GM06990 (cell line): ENCODE results near the gene EML2.

Experiments
- DNase-seq: peaks from one replicate; pipeline ENCODE4 v3.0.0-alpha.2; 2011; ENCODE audit not compliant: insufficient read length; ENCODE audit errors: extremely low read depth
- H3K27me3 ChIP-seq: replicated peaks from 2 replicates; pipeline ENCODE4 v1.6.0; 2011; ENCODE audit warnings: low read length; ENCODE audit not compliant: control insufficient read depth, insufficient read depth
- H3K36me3 ChIP-seq: 2 replicates; pipeline ENCODE4 v1.5.1; 2011; ENCODE audit warnings: low read length; ENCODE audit not compliant: control insufficient read depth, insufficient read depth
- H3K4me3 ChIP-seq: replicated peaks from 2 replicates; pipeline ENCODE4 v1.5.1; 2011; ENCODE audit warnings: low read depth, mild to moderate bottlenecking, control low read depth, low read length
- TF ChIP-seq, protein P1 (sequence below): IDR thresholded peaks from 2 replicates; pipeline ENCODE4 v1.5.1; 2011; ENCODE audit warnings: low read length, control low read depth, mild to moderate bottlenecking, inconsistent platforms; ENCODE audit not compliant: insufficient read depth, poor library complexity, severe bottlenecking

EML2 gene

DNA sequence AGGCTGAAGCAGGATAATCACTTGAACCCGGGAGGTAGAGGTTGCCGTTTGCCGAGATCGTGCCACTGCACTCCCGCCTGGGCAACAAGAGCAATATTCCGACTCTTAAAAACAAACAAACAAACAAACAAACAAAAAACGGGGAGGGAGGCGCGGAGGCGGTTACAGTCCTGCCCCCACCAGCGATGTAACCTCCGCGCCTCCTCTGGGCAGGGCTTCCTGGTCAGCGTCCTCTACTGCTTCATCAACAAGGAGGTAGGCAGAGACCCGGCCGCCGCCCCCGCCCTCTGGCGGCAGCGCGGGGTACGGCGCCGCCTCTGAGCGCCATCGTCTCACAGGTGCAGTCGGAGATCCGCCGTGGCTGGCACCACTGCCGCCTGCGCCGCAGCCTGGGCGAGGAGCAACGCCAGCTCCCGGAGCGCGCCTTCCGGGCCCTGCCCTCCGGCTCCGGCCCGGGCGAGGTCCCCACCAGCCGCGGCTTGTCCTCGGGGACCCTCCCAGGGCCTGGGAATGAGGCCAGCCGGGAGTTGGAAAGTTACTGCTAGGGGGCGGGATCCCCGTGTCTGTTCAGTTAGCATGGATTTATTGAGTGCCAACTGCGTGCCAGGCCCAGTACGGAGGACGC is 42.3 kb upstream of the EML2 start:
- peak; percentile 94 for DNase-seq
- peaks cover 17% of the 10 kb centered on the region for H3K36me3 ChIP-seq
- H3K27me3 ChIP-seq = no peaks in the 10 kb centered on the region
- H3K4me3 ChIP-seq = peak overlapping the region; percentile 41
- TF ChIP-seq, protein P1, sequence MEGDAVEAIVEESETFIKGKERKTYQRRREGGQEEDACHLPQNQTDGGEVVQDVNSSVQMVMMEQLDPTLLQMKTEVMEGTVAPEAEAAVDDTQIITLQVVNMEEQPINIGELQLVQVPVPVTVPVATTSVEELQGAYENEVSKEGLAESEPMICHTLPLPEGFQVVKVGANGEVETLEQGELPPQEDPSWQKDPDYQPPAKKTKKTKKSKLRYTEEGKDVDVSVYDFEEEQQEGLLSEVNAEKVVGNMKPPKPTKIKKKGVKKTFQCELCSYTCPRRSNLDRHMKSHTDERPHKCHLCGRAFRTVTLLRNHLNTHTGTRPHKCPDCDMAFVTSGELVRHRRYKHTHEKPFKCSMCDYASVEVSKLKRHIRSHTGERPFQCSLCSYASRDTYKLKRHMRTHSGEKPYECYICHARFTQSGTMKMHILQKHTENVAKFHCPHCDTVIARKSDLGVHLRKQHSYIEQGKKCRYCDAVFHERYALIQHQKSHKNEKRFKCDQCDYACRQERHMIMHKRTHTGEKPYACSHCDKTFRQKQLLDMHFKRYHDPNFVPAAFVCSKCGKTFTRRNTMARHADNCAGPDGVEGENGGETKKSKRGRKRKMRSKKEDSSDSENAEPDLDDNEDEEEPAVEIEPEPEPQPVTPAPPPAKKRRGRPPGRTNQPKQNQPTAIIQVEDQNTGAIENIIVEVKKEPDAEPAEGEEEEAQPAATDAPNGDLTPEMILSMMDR = peak; percentile 90

DNA sequence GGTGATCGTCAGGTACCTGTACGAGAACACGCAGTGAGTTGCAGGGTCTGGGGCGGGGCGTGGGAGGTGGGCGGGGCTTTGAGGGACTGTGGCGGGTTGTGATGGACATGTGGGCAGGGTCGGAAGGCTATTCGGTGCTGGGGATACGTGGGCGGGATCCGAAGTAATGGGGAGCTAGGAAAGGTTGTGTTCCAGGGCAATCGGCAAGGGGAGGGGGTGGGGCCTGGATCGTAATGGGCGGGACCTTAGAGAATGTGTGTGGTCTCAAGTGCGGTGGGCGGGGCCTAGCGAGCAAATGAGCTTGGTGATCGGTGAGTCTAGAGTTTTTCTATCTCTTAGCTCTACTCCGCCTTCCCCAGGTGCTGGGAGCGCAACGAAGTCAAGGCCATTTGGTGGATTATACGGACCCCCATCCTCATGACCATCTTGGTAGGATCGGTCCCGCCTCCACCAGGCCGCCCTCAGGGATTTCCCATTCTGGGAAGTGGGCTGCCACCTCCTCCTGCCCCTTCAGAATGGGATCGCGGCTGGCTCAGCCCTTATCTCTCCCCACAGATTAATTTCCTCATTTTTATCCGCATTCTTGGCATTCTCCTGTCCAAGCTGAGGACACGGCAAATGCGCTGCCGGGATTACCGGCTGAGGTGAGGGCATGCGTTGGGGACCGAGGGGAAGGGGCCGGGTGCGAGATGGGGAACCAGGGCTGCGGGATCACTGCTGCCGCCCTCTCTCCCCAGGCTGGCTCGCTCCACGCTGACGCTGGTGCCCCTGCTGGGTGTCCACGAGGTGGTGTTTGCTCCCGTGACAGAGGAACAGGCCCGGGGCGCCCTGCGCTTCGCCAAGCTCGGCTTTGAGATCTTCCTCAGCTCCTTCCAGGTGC is 38.4 kb upstream of the EML2 start:
- Histone ChIP-seq H3K36me3 (peaks cover 7% of the 10 kb centered on the region), H3K27me3 (no peaks in the 10 kb centered on the region), H3K4me3 (peak overlapping the region; percentile 55)
- peak; percentile 88 for DNase-seq
- TF ChIP-seq, protein P1 = peak; percentile 34

DNA sequence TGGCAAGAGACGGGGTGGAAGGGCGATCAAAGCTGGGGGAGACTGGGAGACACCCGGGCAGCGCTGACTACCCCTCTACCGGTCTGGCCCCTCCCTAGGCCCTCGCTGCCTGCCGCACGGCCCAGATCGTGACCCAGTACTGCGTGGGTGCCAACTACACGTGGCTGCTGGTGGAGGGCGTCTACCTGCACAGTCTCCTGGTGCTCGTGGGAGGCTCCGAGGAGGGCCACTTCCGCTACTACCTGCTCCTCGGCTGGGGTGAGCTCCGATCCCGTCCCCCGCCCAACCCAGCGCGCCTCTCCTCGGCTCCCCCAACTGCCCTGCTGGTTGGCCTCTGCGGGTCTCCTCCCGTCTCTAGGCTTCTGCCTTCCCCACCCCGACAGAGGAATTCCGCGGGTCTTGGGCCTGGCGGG is 37.7 kb upstream of the EML2 start:
- Histone ChIP-seq H3K27me3 (no peaks in the 10 kb centered on the region), H3K4me3 (peak overlapping the region; percentile 55), H3K36me3 (peaks cover 7% of the 10 kb centered on the region)
- DNase-seq = no peak
- TF ChIP-seq, protein P1 = no peak

DNA sequence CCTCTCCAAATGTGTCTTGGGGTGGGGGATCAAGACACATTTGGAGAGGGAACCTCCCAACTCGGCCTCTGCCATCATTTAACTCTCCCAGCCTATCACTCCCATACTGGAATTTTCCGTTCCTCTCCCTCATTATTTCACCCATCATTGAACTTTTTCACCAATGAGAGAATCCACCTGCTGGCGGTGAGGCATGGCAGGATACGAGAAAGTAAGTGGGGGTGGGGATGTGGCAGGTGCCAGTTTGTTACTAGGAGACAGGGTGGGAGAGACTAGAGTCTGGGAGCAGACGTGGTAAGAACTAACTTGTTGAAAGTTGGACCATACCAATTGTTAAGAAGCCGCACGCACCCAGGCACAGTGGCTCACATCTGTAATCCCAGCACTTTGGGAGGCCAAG is 35.7 kb upstream of the EML2 start:
- TF ChIP-seq, protein P1 = no peak
- Histone ChIP-seq H3K36me3 (peaks cover 7% of the 10 kb centered on the region), H3K4me3 (no peak overlapping the region), H3K27me3 (no peaks in the 10 kb centered on the region)
- DNase-seq = no peak

DNA sequence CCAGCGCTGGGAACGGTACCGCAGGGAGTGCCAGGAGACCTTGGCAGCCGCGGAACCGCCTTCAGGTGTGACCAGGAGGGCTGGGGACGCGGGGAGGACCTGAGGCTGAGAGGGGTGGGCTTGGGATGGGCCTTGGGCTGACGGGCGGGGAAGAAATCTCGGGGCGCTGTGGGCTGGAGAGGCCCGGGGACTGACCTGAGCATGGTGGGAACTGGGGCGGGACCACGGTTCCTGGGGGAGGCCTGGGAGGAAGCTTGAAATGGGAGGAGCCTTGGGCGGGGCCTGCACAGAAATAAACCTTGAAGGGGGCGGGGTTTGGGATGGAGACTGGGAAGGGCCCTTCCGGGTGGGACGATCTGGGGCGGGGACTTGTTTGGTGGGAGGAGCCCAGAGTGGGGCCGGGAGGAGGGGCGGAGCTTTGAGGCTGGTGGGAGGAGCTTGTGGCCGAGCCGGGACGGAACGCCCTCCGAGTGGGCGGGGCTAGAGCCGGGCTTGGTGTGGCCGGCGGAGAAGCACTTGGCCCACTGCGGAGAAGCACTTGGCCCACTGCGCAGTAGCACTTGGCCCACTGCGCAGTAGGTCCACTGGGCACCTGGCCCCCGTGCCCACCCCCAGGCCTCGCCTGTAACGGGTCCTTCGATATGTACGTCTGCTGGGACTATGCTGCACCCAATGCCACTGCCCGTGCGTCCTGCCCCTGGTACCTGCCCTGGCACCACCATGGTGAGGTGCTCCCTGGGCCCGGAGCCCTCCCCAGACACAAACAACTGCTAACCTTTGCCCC is 31.7 kb upstream of the EML2 start:
- peaks cover 5% of the 10 kb centered on the region for H3K36me3 ChIP-seq
- TF ChIP-seq, protein P1 = no peak
- H3K27me3 ChIP-seq = no peaks in the 10 kb centered on the region
- peak overlapping the region; percentile 45 for H3K4me3 ChIP-seq
- DNase-seq = peak; percentile 90
